Skeletal muscle satellite cell (primary cell): ENCODE data around the gene MED8.

ENCODE experiments used
- H3K27me3 ChIP-seq: 2 replicates; pipeline ENCODE4 v1.7.0; 2013; ENCODE audit warnings: low read length; ENCODE audit not compliant: control insufficient read depth, insufficient read depth
- H3K36me3 ChIP-seq: 2 replicates; pipeline ENCODE4 v1.7.0; 2013; ENCODE audit warnings: mild to moderate bottlenecking, control low read depth, low read length; ENCODE audit not compliant: insufficient read depth
- H3K4me1 ChIP-seq: 2 replicates; pipeline ENCODE4 v1.7.0; 2013; ENCODE audit warnings: low read length; ENCODE audit not compliant: control insufficient read depth, insufficient read depth
- H3K4me2 ChIP-seq: 2 replicates; pipeline ENCODE4 v1.7.0; 2013; ENCODE audit warnings: mild to moderate bottlenecking, low read length
- H3K4me3 ChIP-seq: 2 replicates; pipeline ENCODE4 v1.7.0; 2013; ENCODE audit warnings: low read length
- H3K9ac ChIP-seq: 2 replicates; pipeline ENCODE4 v1.7.0; 2013; ENCODE audit warnings: mild to moderate bottlenecking, low read depth, low read length, moderate library complexity
- H3K9me3 ChIP-seq: replicated peaks from 2 replicates; pipeline ENCODE4 v1.7.0; 2013; ENCODE audit warnings: mild to moderate bottlenecking, control low read depth, low read length

Gene MED8

GRCh38 chr1:43351421-43352350 is 37.9 kb downstream of the MED8 start:
- Histone ChIP-seq H3K36me3 (no peaks in the 10 kb centered on the region), H3K4me3 (no peak overlapping the region), H3K9ac (no peak overlapping the region), H3K4me2 (no peak overlapping the region), H3K4me1 (peaks cover 24% of the 10 kb centered on the region), H3K9me3 (no peaks in the 10 kb centered on the region), H3K27me3 (peaks cover 13% of the 10 kb centered on the region)

- H3K4me1 ChIP-seq = peaks cover 24% of the 10 kb centered on the region
- no peaks in the 10 kb centered on the region for H3K36me3 ChIP-seq
- no peak overlapping the region for H3K4me2 ChIP-seq
- no peak overlapping the region for H3K4me3 ChIP-seq
- H3K9ac ChIP-seq = no peak overlapping the region
- no peaks in the 10 kb centered on the region for H3K9me3 ChIP-seq
- H3K27me3 ChIP-seq = peaks cover 18% of the 10 kb centered on the region
These were observed 38.6 kb downstream of the MED8 start for GRCh38 chr1:43350976-43351375.

- no peak overlapping the region for H3K9ac ChIP-seq
- peak overlapping the region; percentile 87 for H3K4me2 ChIP-seq
- peaks cover 18% of the 10 kb centered on the region for H3K27me3 ChIP-seq
- H3K9me3 ChIP-seq = no peaks in the 10 kb centered on the region
- no peaks in the 10 kb centered on the region for H3K36me3 ChIP-seq
- peak overlapping the region; percentile 69 for H3K4me3 ChIP-seq
- H3K4me1 ChIP-seq = peaks cover 23% of the 10 kb centered on the region
These were observed 39.9 kb downstream of the MED8 start for GRCh38 chr1:43349594-43350306.

GRCh38 chr1:43348809-43349593 is 40.6 kb downstream of the MED8 start:
- peak overlapping the region; percentile 69 for H3K4me3 ChIP-seq
- H3K9me3 ChIP-seq = no peaks in the 10 kb centered on the region
- H3K4me1 ChIP-seq = peaks cover 21% of the 10 kb centered on the region
- peaks cover 18% of the 10 kb centered on the region for H3K27me3 ChIP-seq
- H3K36me3 ChIP-seq = no peaks in the 10 kb centered on the region
- peak overlapping the region; percentile 52 for H3K9ac ChIP-seq
- peak overlapping the region; percentile 87 for H3K4me2 ChIP-seq

GRCh38 chr1:43348343-43348808 is 41.2 kb downstream of the MED8 start:
- Histone ChIP-seq H3K4me1 (peaks cover 21% of the 10 kb centered on the region), H3K36me3 (no peaks in the 10 kb centered on the region), H3K9me3 (no peaks in the 10 kb centered on the region), H3K9ac (peak overlapping the region; percentile 52), H3K4me2 (peak overlapping the region; percentile 87), H3K27me3 (peaks cover 18% of the 10 kb centered on the region), H3K4me3 (peak overlapping the region; percentile 69)

- Histone ChIP-seq H3K36me3 (no peaks in the 10 kb centered on the region), H3K4me2 (no peak overlapping the region), H3K4me3 (no peak overlapping the region), H3K27me3 (peaks cover 18% of the 10 kb centered on the region), H3K9me3 (no peaks in the 10 kb centered on the region), H3K4me1 (peaks cover 21% of the 10 kb centered on the region), H3K9ac (no peak overlapping the region)
These were observed 43.0 kb downstream of the MED8 start for GRCh38 chr1:43346636-43347035.

- H3K27me3 ChIP-seq = peaks cover 28% of the 10 kb centered on the region
- no peaks in the 10 kb centered on the region for H3K36me3 ChIP-seq
- H3K4me2 ChIP-seq = no peak overlapping the region
- peaks cover 17% of the 10 kb centered on the region for H3K4me1 ChIP-seq
- H3K4me3 ChIP-seq = no peak overlapping the region
- no peaks in the 10 kb centered on the region for H3K9me3 ChIP-seq
- H3K9ac ChIP-seq = no peak overlapping the region
These were observed 44.5 kb downstream of the MED8 start for GRCh38 chr1:43345120-43345519.

GRCh38 chr1:43344267-43344850 is 45.2 kb downstream of the MED8 start:
- Histone ChIP-seq H3K4me3 (no peak overlapping the region), H3K9ac (no peak overlapping the region), H3K36me3 (no peaks in the 10 kb centered on the region), H3K4me1 (peaks cover 10% of the 10 kb centered on the region), H3K4me2 (no peak overlapping the region), H3K27me3 (peaks cover 34% of the 10 kb centered on the region), H3K9me3 (no peaks in the 10 kb centered on the region)

- Histone ChIP-seq H3K36me3 (no peaks in the 10 kb centered on the region), H3K9ac (no peak overlapping the region), H3K4me1 (no peaks in the 10 kb centered on the region), H3K4me2 (no peak overlapping the region), H3K9me3 (no peaks in the 10 kb centered on the region), H3K4me3 (no peak overlapping the region), H3K27me3 (peaks cover 31% of the 10 kb centered on the region)
These were observed 49.0 kb downstream of the MED8 start for GRCh38 chr1:43340559-43340958.

- H3K4me2 ChIP-seq = no peak overlapping the region
- H3K9me3 ChIP-seq = no peaks in the 10 kb centered on the region
- no peaks in the 10 kb centered on the region for H3K4me1 ChIP-seq
- no peaks in the 10 kb centered on the region for H3K36me3 ChIP-seq
- H3K9ac ChIP-seq = no peak overlapping the region
- peaks cover 31% of the 10 kb centered on the region for H3K27me3 ChIP-seq
- H3K4me3 ChIP-seq = no peak overlapping the region
These were observed 49.9 kb downstream of the MED8 start for GRCh38 chr1:43339584-43340232.
